Trophoblast cell (in vitro differentiated cells and primary cell): ENCODE results near the gene TBRG4.
"Not testable (repeated sequence)": the region's sequence is repeated elsewhere in the genome, so short reads cannot be mapped to it uniquely, and the experiment has no call there.

Experiments used
- DNase-seq, 2 donors: peaks; one replicate each; pipeline ENCODE4 v3.0.0-alpha.2; 2016
- H2AFZ ChIP-seq: 2 replicates; pipeline ENCODE4 v1.6.1; 2013; ENCODE audit warnings: low read length, moderate library complexity, mild to moderate bottlenecking; ENCODE audit not compliant: insufficient read depth, poor library complexity
- H2AK5ac ChIP-seq: 2 replicates; pipeline ENCODE4 v1.6.1; 2013; ENCODE audit warnings: mild to moderate bottlenecking, low read length
- H2BK120ac ChIP-seq: 2 replicates; pipeline ENCODE4 v1.6.1; 2013; ENCODE audit warnings: low read length, mild to moderate bottlenecking, moderate library complexity; ENCODE audit not compliant: insufficient read depth, poor library complexity
- H2BK12ac ChIP-seq: 2 replicates; pipeline ENCODE4 v1.6.1; 2013; ENCODE audit warnings: mild to moderate bottlenecking, low read length, moderate library complexity
- H2BK5ac ChIP-seq: 2 replicates; pipeline ENCODE4 v1.6.1; 2013; ENCODE audit warnings: low read length, low read depth, moderate library complexity, mild to moderate bottlenecking; ENCODE audit not compliant: poor library complexity
- H3K14ac ChIP-seq: 2 replicates; pipeline ENCODE4 v1.6.1; 2013; ENCODE audit warnings: mild to moderate bottlenecking, low read length
- H3K18ac ChIP-seq: 2 replicates; pipeline ENCODE4 v1.6.1; 2013; ENCODE audit warnings: mild to moderate bottlenecking, low read length
- H3K23ac ChIP-seq: 2 replicates; pipeline ENCODE4 v1.6.1; 2013; ENCODE audit warnings: low read length
- H3K27ac ChIP-seq: 2 replicates; pipeline ENCODE4 v1.5.1; 2013; ENCODE audit warnings: low read depth, mild to moderate bottlenecking, inconsistent platforms, low read length, moderate library complexity
- H3K27me3 ChIP-seq: 2 replicates; pipeline ENCODE4 v1.6.1; 2013; ENCODE audit warnings: inconsistent platforms, mild to moderate bottlenecking, low read length, moderate library complexity; ENCODE audit not compliant: insufficient read depth
- H3K36me3 ChIP-seq, 2 experiments: 1 replicate in 1 of 2; 2 replicates in 1 of 2; pipeline ENCODE4 v1.6.1; 2013; ENCODE audit warnings: low read length in 2 of 2, mild to moderate bottlenecking in 2 of 2, moderate library complexity in 1 of 2; ENCODE audit not compliant: insufficient read depth in 2 of 2, control insufficient read depth in 1 of 2
- H3K4ac ChIP-seq: 2 replicates; pipeline ENCODE4 v1.6.1; 2013; ENCODE audit warnings: low read depth, mild to moderate bottlenecking, low read length, moderate library complexity
- H3K4me1 ChIP-seq, 2 experiments: 1 replicate in 1 of 2; 2 replicates in 1 of 2; pipeline ENCODE4 v1.6.1; 2013; ENCODE audit warnings: low read length in 2 of 2, mild to moderate bottlenecking in 2 of 2, moderate library complexity in 1 of 2; ENCODE audit not compliant: insufficient read depth in 2 of 2, control insufficient read depth in 1 of 2
- H3K4me2 ChIP-seq: 2 replicates; pipeline ENCODE4 v1.6.1; 2013; ENCODE audit warnings: inconsistent platforms, mild to moderate bottlenecking, low read length, moderate library complexity
- H3K4me3 ChIP-seq: 2 replicates; pipeline ENCODE4 v1.5.1; 2013; ENCODE audit warnings: mild to moderate bottlenecking, low read depth, low read length, inconsistent platforms
- H3K79me1 ChIP-seq: one replicate; pipeline ENCODE4 v1.6.1; 2013; ENCODE audit warnings: low read length
- H3K79me2 ChIP-seq: 2 replicates; pipeline ENCODE4 v1.6.1; 2013; ENCODE audit warnings: low read length, mild to moderate bottlenecking; ENCODE audit not compliant: control insufficient read depth, insufficient read depth, poor library complexity
- H3K9ac ChIP-seq: 2 replicates; pipeline ENCODE4 v1.6.1; 2013; ENCODE audit warnings: mild to moderate bottlenecking, low read length
- H3K9me3 ChIP-seq: 2 replicates; pipeline ENCODE4 v1.6.1; 2013; ENCODE audit warnings: low read depth, mild to moderate bottlenecking, control low read depth, inconsistent platforms, low read length; ENCODE audit not compliant: insufficient read depth
- H4K12ac ChIP-seq: 2 replicates; pipeline ENCODE4 v1.6.1; 2013; ENCODE audit warnings: low read depth, mild to moderate bottlenecking, low read length, moderate library complexity
- H4K8ac ChIP-seq: 2 replicates; pipeline ENCODE4 v1.6.1; 2013; ENCODE audit warnings: low read depth, mild to moderate bottlenecking, low read length, moderate library complexity
- H4K91ac ChIP-seq: one replicate; pipeline ENCODE4 v1.6.1; 2013; ENCODE audit warnings: low read depth, mild to moderate bottlenecking, low read length, moderate library complexity
- WGBS: extraction: QIAGEN DNeasy Blood & Tissue Kit; methylation state at CpG from one replicate; pipeline ENCODE4 v1.1.7; 2013; ENCODE audit warnings: missing lambda C conversion rate; ENCODE audit not compliant: insufficient read length, insufficient coverage; ENCODE audit errors: extremely low coverage; 5-methylcytosine and 5-hydroxymethylcytosine counted together

TBRG4 gene

DNA sequence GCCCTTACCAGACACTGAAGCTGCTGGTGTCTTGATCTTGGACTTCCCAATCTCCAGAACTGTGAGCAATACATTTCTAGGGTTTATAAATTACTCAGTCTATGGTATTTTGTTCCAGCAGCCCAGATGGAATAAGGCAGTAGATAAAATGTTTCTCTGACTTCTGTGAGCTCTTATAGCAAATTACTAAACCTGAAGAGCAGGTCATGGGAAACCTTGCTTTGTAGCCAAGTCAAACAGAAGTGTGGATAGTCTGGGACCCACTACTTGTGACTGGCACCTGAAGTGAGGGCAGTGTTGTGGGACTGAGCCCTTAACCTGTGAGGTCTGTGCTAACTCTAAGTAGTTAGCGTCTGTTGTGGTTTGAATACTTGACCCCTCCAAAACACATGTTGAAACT, 4.6 kb upstream of the TBRG4 start:
- Histone ChIP-seq H3K14ac (no peak overlapping the region), H4K91ac (no peak overlapping the region), H3K4me1 (no peaks in the 10 kb centered on the region), H3K4ac (no peak overlapping the region), H3K27me3 (no peaks in the 10 kb centered on the region), H3K36me3 (no peaks in the 10 kb centered on the region), H3K79me2 (peaks cover 2% of the 10 kb centered on the region), H3K4me3 (no peak overlapping the region), H2AK5ac (no peak overlapping the region), H4K8ac (no peak overlapping the region), H3K79me1 (peaks cover 4% of the 10 kb centered on the region), H2AFZ (no peak overlapping the region), H3K23ac (no peak overlapping the region), H3K9ac (no peak overlapping the region), H3K27ac (no peak overlapping the region), H2BK12ac (no peak overlapping the region), H3K18ac (no peak overlapping the region), H2BK5ac (no peak overlapping the region), H4K12ac (no peak overlapping the region), H2BK120ac (no peak overlapping the region), H3K9me3 (no peaks in the 10 kb centered on the region), H3K4me2 (no peak overlapping the region)
- no peak for DNase-seq
- WGBS, result no CpG with 5 or more reads among the region's 1 CpG

DNA sequence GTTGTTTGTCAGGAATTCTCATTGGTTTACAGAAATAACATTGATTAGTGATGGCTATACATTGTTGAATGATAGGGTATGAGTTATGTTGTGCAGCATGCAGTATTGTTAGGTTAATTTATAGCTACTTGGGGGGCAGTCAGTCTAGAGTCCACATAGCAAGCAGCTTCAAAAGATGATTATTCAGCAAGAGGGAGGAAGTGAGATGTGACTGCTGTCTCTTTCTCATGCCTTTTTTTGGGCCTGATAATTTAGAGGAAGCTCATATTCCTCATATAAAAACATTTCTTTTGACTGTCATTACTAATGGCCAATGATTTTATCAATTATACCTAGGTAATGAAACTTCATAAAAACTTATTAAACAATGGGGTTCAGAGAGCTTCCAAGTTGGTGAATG, 3.4 kb upstream of the TBRG4 start:
- H3K79me2 ChIP-seq, result peaks cover 2% of the 10 kb centered on the region
- no peak overlapping the region for H2BK120ac ChIP-seq
- H2BK12ac ChIP-seq, result no peak overlapping the region
- no peak overlapping the region for H4K12ac ChIP-seq
- H3K27ac ChIP-seq, result no peak overlapping the region
- H2BK5ac ChIP-seq, result no peak overlapping the region
- H3K9ac ChIP-seq, result no peak overlapping the region
- no peak overlapping the region for H2AK5ac ChIP-seq
- H3K4me3 ChIP-seq, result no peak overlapping the region
- H3K4me2 ChIP-seq, result no peak overlapping the region
- H3K23ac ChIP-seq, result no peak overlapping the region
- H4K91ac ChIP-seq, result no peak overlapping the region
- H3K4me1 ChIP-seq, result no peaks in the 10 kb centered on the region
- no peaks in the 10 kb centered on the region for H3K9me3 ChIP-seq
- H3K18ac ChIP-seq, result no peak overlapping the region
- peaks cover 4% of the 10 kb centered on the region for H3K79me1 ChIP-seq
- H3K27me3 ChIP-seq, result no peaks in the 10 kb centered on the region
- no peaks in the 10 kb centered on the region for H3K36me3 ChIP-seq
- no peak overlapping the region for H4K8ac ChIP-seq
- H3K4ac ChIP-seq, result no peak overlapping the region
- H3K14ac ChIP-seq, result no peak overlapping the region
- no peak for DNase-seq
- no peak overlapping the region for H2AFZ ChIP-seq

DNA sequence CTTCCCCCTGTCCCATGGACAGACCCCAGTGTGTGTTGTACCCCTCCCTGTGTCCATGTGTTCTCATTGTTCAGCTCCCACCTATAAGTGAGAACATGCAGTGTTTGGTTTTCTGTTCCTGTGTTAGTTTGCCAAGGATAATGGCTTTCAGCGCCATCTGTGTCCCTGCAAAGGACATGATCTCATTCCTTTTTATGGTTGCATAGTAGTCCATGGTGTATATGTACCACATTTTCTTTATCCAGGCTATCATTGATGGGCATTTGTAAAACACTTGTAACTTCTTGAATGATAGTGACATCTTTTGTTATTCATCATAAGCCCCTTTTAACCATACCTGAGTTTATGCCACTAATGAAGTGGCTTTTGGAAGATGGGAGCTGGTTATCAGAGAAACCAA, 2.8 kb upstream of the TBRG4 start:
- not testable (repeated sequence) for H3K23ac ChIP-seq, H3K14ac ChIP-seq, H4K12ac ChIP-seq, H3K79me1 ChIP-seq, H2AK5ac ChIP-seq, H3K4me1 ChIP-seq, H3K9ac ChIP-seq, H4K91ac ChIP-seq, H4K8ac ChIP-seq, DNase-seq, H3K27me3 ChIP-seq, H3K9me3 ChIP-seq, H3K4me2 ChIP-seq, H2BK120ac ChIP-seq, H3K4me3 ChIP-seq, H3K18ac ChIP-seq, H2BK12ac ChIP-seq, H3K36me3 ChIP-seq, H3K27ac ChIP-seq, H3K4ac ChIP-seq, H2BK5ac ChIP-seq, H3K79me2 ChIP-seq, H2AFZ ChIP-seq
- WGBS, result no CpG with 5 or more reads among the region's 1 CpG

DNA sequence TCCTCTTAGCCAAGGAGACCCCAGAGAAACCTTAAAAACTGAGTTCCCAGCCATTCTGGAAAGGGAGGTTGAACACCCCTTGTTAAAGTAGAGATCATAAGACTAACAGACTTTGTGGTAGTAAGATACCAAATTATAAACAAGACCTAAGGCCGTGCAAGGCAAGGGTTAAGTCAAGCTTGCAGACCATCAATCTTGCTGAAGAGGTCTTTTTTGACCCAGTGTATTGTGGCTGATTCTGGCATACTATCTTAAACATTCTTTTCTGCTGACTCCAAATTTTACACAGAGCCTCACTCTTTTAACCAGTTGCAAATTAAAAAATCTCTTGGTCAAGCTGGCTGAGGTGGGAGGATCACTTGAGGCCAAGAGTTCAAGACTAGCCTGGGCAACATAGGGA, 1.2 kb upstream of the TBRG4 start:
- Histone ChIP-seq H3K36me3 (peaks cover 10 to 13% of the 10 kb centered on the region in 2 experiments), H3K4me1 (no peaks in the 10 kb centered on the region), H4K12ac (no peak overlapping the region), H2BK120ac (no peak overlapping the region), H4K91ac (no peak overlapping the region), H2BK5ac (no peak overlapping the region), H4K8ac (no peak overlapping the region), H3K4ac (no peak overlapping the region), H2AFZ (no peak overlapping the region), H3K14ac (no peak overlapping the region), H3K23ac (no peak overlapping the region), H3K9ac (no peak overlapping the region), H2BK12ac (no peak overlapping the region), H3K18ac (no peak overlapping the region), H3K79me2 (peaks cover 2% of the 10 kb centered on the region), H3K9me3 (no peaks in the 10 kb centered on the region), H2AK5ac (no peak overlapping the region), H3K79me1 (peaks cover 4% of the 10 kb centered on the region), H3K27ac (no peak overlapping the region), H3K4me2 (no peak overlapping the region), H3K27me3 (no peaks in the 10 kb centered on the region), H3K4me3 (no peak overlapping the region)
- no peak for DNase-seq
- WGBS, result no CpG with 5 or more reads among the region's 1 CpG
